Measurements from ENCODE around the gene HS2ST1. TPM values are rescaled to one million over a fixed set of nuclear protein-coding genes. Genes with fewer than 3 reads are reported as not detected.

Gene HS2ST1
- polyA plus RNA-seq, 1 donor (not counting 4 experiments of a cell fraction or from before 2014, with no cell fraction given), result 18.7 TPM

- Histone ChIP-seq H3K9me3 (ENCODE audit: control insufficient read depth, low read depth, low read length) (no peaks in the 10 kb centered on the region), H3K27me3 (ENCODE audit: control insufficient read depth, extremely low read depth, insufficient read depth, low read length) (no peaks in the 10 kb centered on the region), H4K20me1 (ENCODE audit: control insufficient read depth, extremely low read depth, insufficient read depth, low read length) (no peaks in the 10 kb centered on the region), H3K9ac (ENCODE audit: control insufficient read depth, extremely low read depth, insufficient read depth, low read length) (no peak overlapping the region), H3K4me3 (ENCODE audit: control insufficient read depth in 2 of 3, extremely low read depth in 1 of 3, insufficient read depth in 2 of 3, low read depth in 1 of 3, low read length in 3 of 3) (no peak overlapping the region), H3K4me1 (ENCODE audit: control insufficient read depth, extremely low read depth, insufficient read depth, low read length) (peaks cover 5% of the 10 kb centered on the region), H2AFZ (ENCODE audit: control insufficient read depth, low read length) (no peak overlapping the region), H3K27ac (ENCODE audit: control insufficient read depth, insufficient read depth, low read length) (no peak overlapping the region), H3K9me1 (ENCODE audit: control insufficient read depth, extremely low read depth, insufficient read depth, low read length) (no peaks in the 10 kb centered on the region), H3K79me2 (ENCODE audit: control insufficient read depth, insufficient read depth, low read length) (no peaks in the 10 kb centered on the region), H3K36me3 (ENCODE audit: control insufficient read depth in 2 of 2, extremely low read depth in 1 of 2, insufficient read depth in 2 of 2, low read length in 2 of 2) (no peaks in the 10 kb centered on the region), H3K4me2 (ENCODE audit: control insufficient read depth, extremely low read depth, insufficient read depth, low read depth, low read length) (no peak overlapping the region)
- FAIRE-seq, result no peak
- no peak for TF ChIP-seq EZH2 (IDR thresholded peaks at IDR 0.05; ENCODE audit: low read length)
- no peak for TF ChIP-seq CTCF (optimal IDR thresholded peaks at IDR 0.05 in 1 of 3, IDR thresholded peaks at IDR 0.05 in 1 of 3, conservative IDR thresholded peaks at IDR 0.05 in 1 of 3; ENCODE audit: extremely low read depth in 1 of 3, insufficient read depth in 2 of 3, low read length in 3 of 3)
- dilution Hi-C loops (cut with MboI; ENCODE audit: extremely low pct_ligation_motif_present, low sequenced_read_pairs), result no loop called here
- no peak for DNase-seq (ENCODE audit: low read depth, low spot score)
These were observed 220.9 kb downstream of the HS2ST1 start for GRCh38 chr1:87135329-87135712.

- H3K27ac ChIP-seq (ENCODE audit: control insufficient read depth, insufficient read depth, low read length), result no peak overlapping the region
- no peak overlapping the region for H3K4me3 ChIP-seq (ENCODE audit: control insufficient read depth in 2 of 3, extremely low read depth in 1 of 3, insufficient read depth in 2 of 3, low read depth in 1 of 3, low read length in 3 of 3)
- no peak overlapping the region for H3K4me2 ChIP-seq (ENCODE audit: control insufficient read depth, extremely low read depth, insufficient read depth, low read depth, low read length)
- no peaks in the 10 kb centered on the region for H3K9me1 ChIP-seq (ENCODE audit: control insufficient read depth, extremely low read depth, insufficient read depth, low read length)
- no peaks in the 10 kb centered on the region for H3K9me3 ChIP-seq (ENCODE audit: control insufficient read depth, low read depth, low read length)
- no peaks in the 10 kb centered on the region for H4K20me1 ChIP-seq (ENCODE audit: control insufficient read depth, extremely low read depth, insufficient read depth, low read length)
- DNase-seq (ENCODE audit: low read depth, low spot score) (no peak), FAIRE-seq (no peak)
- H3K27me3 ChIP-seq (ENCODE audit: control insufficient read depth, extremely low read depth, insufficient read depth, low read length), result no peaks in the 10 kb centered on the region
- H3K4me1 ChIP-seq (ENCODE audit: control insufficient read depth, extremely low read depth, insufficient read depth, low read length), result peaks cover 19% of the 10 kb centered on the region
- no peak overlapping the region for H2AFZ ChIP-seq (ENCODE audit: control insufficient read depth, low read length)
- no peaks in the 10 kb centered on the region for H3K36me3 ChIP-seq (ENCODE audit: control insufficient read depth in 2 of 2, extremely low read depth in 1 of 2, insufficient read depth in 2 of 2, low read length in 2 of 2)
- H3K79me2 ChIP-seq (ENCODE audit: control insufficient read depth, insufficient read depth, low read length), result no peaks in the 10 kb centered on the region
- H3K9ac ChIP-seq (ENCODE audit: control insufficient read depth, extremely low read depth, insufficient read depth, low read length), result no peak overlapping the region
- dilution Hi-C loops (cut with MboI; ENCODE audit: extremely low pct_ligation_motif_present, low sequenced_read_pairs), result no loop called here
- TF ChIP-seq EZH2 (IDR thresholded peaks at IDR 0.05; ENCODE audit: low read length) (no peak), CTCF (optimal IDR thresholded peaks at IDR 0.05 in 1 of 3, IDR thresholded peaks at IDR 0.05 in 1 of 3, conservative IDR thresholded peaks at IDR 0.05 in 1 of 3; ENCODE audit: extremely low read depth in 1 of 3, insufficient read depth in 2 of 3, low read length in 3 of 3) (no peak)
These were observed 222.3 kb downstream of the HS2ST1 start for GRCh38 chr1:87136607-87137341.

All from keratinocyte (primary cell).